Gastroesophageal sphincter (tissue), 3 donors: Measurements from ENCODE around the gene CERKL.

Experiments
- CTCF ChIP-seq, 4 experiments: fragments of 200-600 bp in 2 of 4; fragments of 450-650 bp in 2 of 4; sonication (generic) in 1 of 4; IDR thresholded peaks; one replicate each; pipeline ENCODE4 v1.5.1; 2017 to 2019; ENCODE audit warnings: antibody characterized with exemption in 4 of 4, mild to moderate bottlenecking in 2 of 4, moderate library complexity in 2 of 4
- EP300 ChIP-seq: sonication (generic); formaldehyde crosslinking; IDR thresholded peaks from one replicate; pipeline ENCODE4 v1.6.1; 2017; ENCODE audit warnings: antibody characterized with exemption, mild to moderate bottlenecking
- POLR2A ChIP-seq, 2 donors: fragments of 450-650 bp; IDR thresholded peaks; one replicate each; pipeline ENCODE4 v1.6.1; 2017; ENCODE audit warnings: antibody characterized with exemption in 2 of 2, mild to moderate bottlenecking in 2 of 2, moderate library complexity in 1 of 2
- POLR2AphosphoS5 ChIP-seq: sonication (generic); formaldehyde crosslinking; IDR thresholded peaks from one replicate; pipeline ENCODE4 v1.6.1; 2017; ENCODE audit warnings: antibody characterized with exemption

DNA sequence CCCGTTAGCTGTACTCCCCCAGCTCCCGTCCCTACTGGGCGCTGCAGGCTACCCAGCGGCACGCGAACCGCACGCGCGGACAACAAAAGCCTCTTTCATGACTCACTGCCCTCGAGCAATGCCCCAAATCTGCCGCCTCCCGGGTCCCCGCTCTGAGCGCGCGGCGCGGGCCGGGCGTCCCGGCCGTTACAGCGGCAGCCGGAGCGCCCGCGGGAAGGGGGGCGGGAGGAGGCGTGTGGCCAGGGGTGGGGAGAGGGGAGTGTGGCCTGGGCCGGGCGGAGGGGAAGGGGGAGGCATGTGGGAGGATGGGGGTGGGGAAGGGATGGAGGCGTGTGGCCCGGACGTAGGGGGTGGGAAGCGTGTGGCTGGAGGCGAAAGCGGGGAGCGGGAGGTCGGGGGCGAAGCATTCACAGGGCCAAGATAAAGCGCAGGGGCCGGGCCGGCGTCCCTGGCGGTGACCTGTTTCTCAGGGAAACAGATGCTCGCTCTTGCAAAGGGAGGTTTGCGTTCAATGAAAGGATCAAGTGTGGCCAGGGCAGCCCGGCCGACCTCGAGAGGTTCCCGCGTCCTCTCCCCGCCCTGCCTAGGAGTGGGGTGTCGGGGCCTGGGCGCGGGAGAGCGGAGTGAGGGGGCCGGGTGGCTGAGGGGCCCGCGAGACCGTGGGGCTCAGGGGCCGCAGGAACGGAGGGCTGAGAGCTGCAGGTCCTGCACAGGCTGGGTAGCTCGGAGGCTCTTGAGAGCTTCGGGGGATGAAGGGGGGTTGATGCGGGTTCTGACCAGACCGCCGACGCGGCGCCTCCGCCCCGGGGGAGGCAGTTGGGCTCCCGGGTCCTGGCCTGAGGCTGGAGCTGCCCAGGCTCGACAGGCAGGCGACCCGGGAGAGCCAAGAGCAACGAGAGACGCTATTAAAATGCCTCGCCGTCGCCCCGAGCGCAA lies 26.9 kb upstream of the CERKL start:
- TF ChIP-seq POLR2A (IDR thresholded peaks at IDR 0.05) (no peak), CTCF (IDR thresholded peaks at IDR 0.05) (no peak), POLR2AphosphoS5 (no peak), EP300 (no peak)
